NOMO-1 (cell line): ENCODE results near the gene SNX27.
"Not testable (repeated sequence)": the region's sequence is repeated elsewhere in the genome, so short reads cannot be mapped to it uniquely, and the experiment has no call there.

Experiments used
- DNase-seq, 2 experiments: peaks; one replicate each; lab custom pipeline; 2025; ENCODE audit not compliant: unreplicated experiment in 2 of 2; lab: John Stamatoyannopoulos, UW

SNX27 gene

GRCh38 chr1:151718666-151719065, 106.8 kb downstream of the SNX27 start:
- no peak for DNase-seq

GRCh38 chr1:151720125-151720524, 108.3 kb downstream of the SNX27 start:
- no peak for DNase-seq

GRCh38 chr1:151720554-151720953, 108.7 kb downstream of the SNX27 start:
- DNase-seq: peak; percentile 11 to 21

GRCh38 chr1:151720974-151721787, 109.3 kb downstream of the SNX27 start, which contains the start of gene RIIAD1:
RIIAD1 (plus strand) TSS chr1:151721522; CDS start chr1:151721537, 15 bp downstream.
- peak in 1 of 2 experiments; percentile 2 for DNase-seq

- no peak for DNase-seq
These were observed 110.1 kb downstream of the SNX27 start for GRCh38 chr1:151721788-151722510.

- DNase-seq: no peak
These were observed 112.0 kb downstream of the SNX27 start for GRCh38 chr1:151723726-151724370.

GRCh38 chr1:151728151-151729054, 116.6 kb downstream of the SNX27 start:
- no peak for DNase-seq

GRCh38 chr1:151729157-151729965, 117.5 kb downstream of the SNX27 start:
- DNase-seq: no peak

- DNase-seq: no peak
These were observed 118.1 kb downstream of the SNX27 start for GRCh38 chr1:151729966-151730291.

- no peak for DNase-seq
These were observed 121.3 kb downstream of the SNX27 start for GRCh38 chr1:151733126-151733525.

GRCh38 chr1:151733995-151734394, 122.1 kb downstream of the SNX27 start:
- not testable (repeated sequence) for DNase-seq

GRCh38 chr1:151737026-151737425, 125.2 kb downstream of the SNX27 start:
- DNase-seq: no peak

- DNase-seq: no peak
These were observed 125.6 kb downstream of the SNX27 start for GRCh38 chr1:151737479-151737878.

- DNase-seq: no peak
These were observed 127.9 kb downstream of the SNX27 start for GRCh38 chr1:151739590-151740355.

- no peak for DNase-seq
These were observed 129.7 kb downstream of the SNX27 start for GRCh38 chr1:151741516-151741915.
